Testis (tissue), 2 donors: ENCODE results near the gene TTLL8.

ENCODE experiments used
- POLR2A ChIP-seq: fragments of 450-650 bp; IDR thresholded peaks from one replicate; pipeline ENCODE4 v1.6.1; 2017; ENCODE audit warnings: antibody characterized with exemption, mild to moderate bottlenecking, moderate library complexity
- TF ChIP-seq, protein P1 (sequence below), 3 experiments: fragments of 450-650 bp in 2 of 3; fragments of 200-600 bp in 1 of 3; sonication (generic) in 1 of 3; IDR thresholded peaks; one replicate each; pipeline ENCODE4 v1.5.1; 2016 to 2019; ENCODE audit warnings: antibody characterized with exemption in 3 of 3, mild to moderate bottlenecking in 2 of 3, moderate library complexity in 1 of 3

DNA sequence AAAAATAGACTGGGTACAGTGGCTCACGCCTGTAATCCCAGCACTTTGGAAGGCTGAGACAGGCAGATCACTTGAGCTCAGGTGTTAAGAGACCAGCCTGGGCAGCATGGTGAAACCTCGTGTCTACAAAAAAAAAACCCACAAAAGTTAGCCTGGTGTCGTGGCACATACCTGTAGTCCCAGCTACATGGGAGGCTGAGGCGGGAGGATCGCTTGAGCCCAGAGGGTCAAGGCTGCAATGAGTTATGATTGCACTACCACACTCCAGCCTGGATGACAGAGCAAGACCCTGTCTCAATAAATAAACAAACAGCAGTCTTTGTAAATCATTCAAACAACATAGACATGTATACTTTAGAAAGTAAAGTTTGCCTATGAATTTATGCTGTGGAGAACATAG is 34.2 kb upstream of the TTLL8 start:
- TF ChIP-seq, protein P1, sequence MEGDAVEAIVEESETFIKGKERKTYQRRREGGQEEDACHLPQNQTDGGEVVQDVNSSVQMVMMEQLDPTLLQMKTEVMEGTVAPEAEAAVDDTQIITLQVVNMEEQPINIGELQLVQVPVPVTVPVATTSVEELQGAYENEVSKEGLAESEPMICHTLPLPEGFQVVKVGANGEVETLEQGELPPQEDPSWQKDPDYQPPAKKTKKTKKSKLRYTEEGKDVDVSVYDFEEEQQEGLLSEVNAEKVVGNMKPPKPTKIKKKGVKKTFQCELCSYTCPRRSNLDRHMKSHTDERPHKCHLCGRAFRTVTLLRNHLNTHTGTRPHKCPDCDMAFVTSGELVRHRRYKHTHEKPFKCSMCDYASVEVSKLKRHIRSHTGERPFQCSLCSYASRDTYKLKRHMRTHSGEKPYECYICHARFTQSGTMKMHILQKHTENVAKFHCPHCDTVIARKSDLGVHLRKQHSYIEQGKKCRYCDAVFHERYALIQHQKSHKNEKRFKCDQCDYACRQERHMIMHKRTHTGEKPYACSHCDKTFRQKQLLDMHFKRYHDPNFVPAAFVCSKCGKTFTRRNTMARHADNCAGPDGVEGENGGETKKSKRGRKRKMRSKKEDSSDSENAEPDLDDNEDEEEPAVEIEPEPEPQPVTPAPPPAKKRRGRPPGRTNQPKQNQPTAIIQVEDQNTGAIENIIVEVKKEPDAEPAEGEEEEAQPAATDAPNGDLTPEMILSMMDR (IDR thresholded peaks at IDR 0.05) = no peak
- TF ChIP-seq POLR2A = no peak
